ENCODE data around the gene CCDC30.

The CCDC30 gene

GRCh38 chr1:42551590-42551989 is 88.5 kb downstream of the CCDC30 start:
- TF ChIP-seq TCF12 (IDR thresholded peaks at IDR 0.05; ENCODE audit: low read depth) = no peak

- TF ChIP-seq REST (IDR thresholded peaks at IDR 0.05; ENCODE audit: low read depth) = no peak
These were observed 89.5 kb downstream of the CCDC30 start for GRCh38 chr1:42552636-42553035.

GRCh38 chr1:42557230-42557851 is 94.3 kb downstream of the CCDC30 start:
- TF ChIP-seq FOXM1 (IDR thresholded peaks at IDR 0.05; ENCODE audit: borderline replicate concordance, low read depth) (no peak), EGR1 (IDR thresholded peaks at IDR 0.05) (no peak), EP300 (IDR thresholded peaks at IDR 0.05; ENCODE audit: borderline replicate concordance) (no peak), RAD21 (IDR thresholded peaks at IDR 0.05; ENCODE audit: low read depth) (no peak), CEBPB (IDR thresholded peaks at IDR 0.05) (no peak), ZBTB7A (IDR thresholded peaks at IDR 0.05; ENCODE audit: low read depth) (no peak), NFIC (IDR thresholded peaks at IDR 0.05) (no peak)

- TF ChIP-seq FOXM1 (IDR thresholded peaks at IDR 0.05; ENCODE audit: borderline replicate concordance, low read depth) = no peak
- TF ChIP-seq YY1 (IDR thresholded peaks at IDR 0.05; ENCODE audit: low read depth) = no peak
- no peak for TF ChIP-seq TCF12 (IDR thresholded peaks at IDR 0.05; ENCODE audit: low read depth)
- TF ChIP-seq REST (IDR thresholded peaks at IDR 0.05; ENCODE audit: low read depth) = no peak
- no peak for TF ChIP-seq EGR1 (IDR thresholded peaks at IDR 0.05)
- TF ChIP-seq NFIC (IDR thresholded peaks at IDR 0.05) = no peak
- TF ChIP-seq RAD21 (IDR thresholded peaks at IDR 0.05; ENCODE audit: low read depth) = no peak
- no peak for TF ChIP-seq ZBTB7A (IDR thresholded peaks at IDR 0.05; ENCODE audit: low read depth)
- TF ChIP-seq EP300 (IDR thresholded peaks at IDR 0.05; ENCODE audit: borderline replicate concordance) = no peak
- TF ChIP-seq MAX (IDR thresholded peaks at IDR 0.05) = no peak
- TF ChIP-seq CREB1 (IDR thresholded peaks at IDR 0.05; ENCODE audit: low read depth) = no peak
- TF ChIP-seq USF1 (IDR thresholded peaks at IDR 0.05) = no peak
- TF ChIP-seq CEBPB (IDR thresholded peaks at IDR 0.05) = no peak
These were observed 104.0 kb downstream of the CCDC30 start for GRCh38 chr1:42567038-42567437.

GRCh38 chr1:42576935-42577334 is 113.8 kb downstream of the CCDC30 start:
- TF ChIP-seq REST (IDR thresholded peaks at IDR 0.05; ENCODE audit: low read depth) = no peak
- no peak for TF ChIP-seq EGR1 (IDR thresholded peaks at IDR 0.05)

- TF ChIP-seq NFIC (IDR thresholded peaks at IDR 0.05) = no peak
- TF ChIP-seq RAD21 (IDR thresholded peaks at IDR 0.05; ENCODE audit: low read depth) = no peak
- no peak for TF ChIP-seq YY1 (IDR thresholded peaks at IDR 0.05; ENCODE audit: low read depth)
- no peak for TF ChIP-seq TCF12 (IDR thresholded peaks at IDR 0.05; ENCODE audit: low read depth)
- TF ChIP-seq TAF1 (IDR thresholded peaks at IDR 0.05; ENCODE audit: low read depth) = no peak
- no peak for TF ChIP-seq FOXM1 (IDR thresholded peaks at IDR 0.05; ENCODE audit: borderline replicate concordance, low read depth)
- no peak for TF ChIP-seq TEAD4 (IDR thresholded peaks at IDR 0.05)
- no peak for TF ChIP-seq EGR1 (IDR thresholded peaks at IDR 0.05)
- no peak for TF ChIP-seq ZBTB7A (IDR thresholded peaks at IDR 0.05; ENCODE audit: low read depth)
- no peak for TF ChIP-seq REST (IDR thresholded peaks at IDR 0.05; ENCODE audit: low read depth)
These were observed 122.9 kb downstream of the CCDC30 start for GRCh38 chr1:42586016-42586415.

Measured in Ishikawa (cell line).